K562 (cell line): Measurements from ENCODE around the gene POMGNT1. TPM values are rescaled to one million over a fixed set of nuclear protein-coding genes. Genes with fewer than 3 reads are reported as not detected.
A peak's percentile ranks its signal among the peaks of the same experiment; 100 is the strongest.

Experiments used
- ATAC-seq: fragments of 200-7000 bp; cut with Tn5 transposase; 3 replicates; pipeline ENCODE4 v1.9.1; 2020; ENCODE audit warnings: moderate library complexity
- BruUV-seq: library from RNA; stranded (reverse); fragments of 400-500 nt; replicated peaks from 2 replicates; lab custom pipeline; 2021; lab: Mats Ljungman, UMichigan
- CTCF ChIA-PET: fragments of 300-600 bp; formaldehyde crosslinking; extraction: SDS; loops from one replicate; lab custom pipeline; 2021; ENCODE audit warnings: low intra/inter-chr PET ratio; lab: Yijun Ruan, JAX
- POLR2A ChIA-PET: fragments of 300-600, 350-650 bp; sonication (Branson Sonifier 250); formaldehyde crosslinking; extraction: SDS; loops from one replicate; lab custom pipeline; 2021; ENCODE audit warnings: antibody characterized with exemption, inconsistent platforms; lab: Yijun Ruan, JAX
- DNase-seq, 4 experiments: peaks; one replicate each; pipeline versions ENCODE4 v3.0.0 to v3.0.0-alpha.2; 2011 to 2018; ENCODE audit warnings: low spot score in 3 of 4, mixed read lengths in 3 of 4; ENCODE audit errors: extremely low read depth in 1 of 4
- FAIRE-seq: peaks from 2 replicates; lab custom pipeline; 2011; peaks lifted over from hg19 to GRCh38; lab: Jason Lieb, UNC
- H2AFZ ChIP-seq: 2 replicates; pipeline ENCODE4 v1.6.0; 2011; ENCODE audit warnings: low read depth, low read length, control low read depth, inconsistent platforms
- H3K27ac ChIP-seq: fragments of 200-600 bp; 3 replicates; pipeline ENCODE4 v1.8.0; 2011; ENCODE audit warnings: low read depth, mild to moderate bottlenecking, control low read depth, inconsistent platforms, low read length, moderate library complexity, mixed read lengths; ENCODE audit errors: extremely low read depth
- H3K27me3 ChIP-seq, 2 experiments: fragments of 300-600 bp in 1 of 2; 2 replicates in 1 of 2; 3 replicates in 1 of 2; pipeline versions ENCODE4 v1.6.0 to v1.8.0; 2011; ENCODE audit warnings: inconsistent platforms in 2 of 2, low read length in 2 of 2, mild to moderate bottlenecking in 1 of 2, mixed read lengths in 1 of 2, moderate library complexity in 1 of 2; ENCODE audit not compliant: control insufficient read depth in 2 of 2, insufficient read depth in 2 of 2
- H3K36me3 ChIP-seq: fragments of 300-600 bp; 3 replicates; pipeline ENCODE4 v1.8.0; 2011; ENCODE audit warnings: mild to moderate bottlenecking, low read length, inconsistent platforms; ENCODE audit not compliant: control insufficient read depth, insufficient read depth
- H3K4me1 ChIP-seq, 2 experiments: fragments of 200-600 bp in 1 of 2; replicated peaks in 1 of 2; 2 replicates in 1 of 2; 3 replicates in 1 of 2; pipeline versions ENCODE4 v1.5.1 to v1.8.0; 2011; ENCODE audit warnings: inconsistent platforms in 2 of 2, low read length in 2 of 2, mild to moderate bottlenecking in 1 of 2, mixed read lengths in 1 of 2, moderate library complexity in 1 of 2; ENCODE audit not compliant: control insufficient read depth in 2 of 2, insufficient read depth in 2 of 2
- H3K4me2 ChIP-seq: 2 replicates; pipeline ENCODE4 v1.6.1; 2011; ENCODE audit warnings: low read length, control low read depth, inconsistent platforms, mixed read lengths; ENCODE audit not compliant: insufficient read depth
- H3K4me3 ChIP-seq: fragments of 200-600 bp; sonication (generic), shearing (Covaris generic); 2 replicates; pipeline ENCODE4 v1.5.1; 2016; ENCODE audit warnings: control low read depth, inconsistent platforms
- H3K79me2 ChIP-seq: fragments of 200-600 bp; 3 replicates; pipeline ENCODE4 v1.8.0; 2011; ENCODE audit warnings: low read length, inconsistent platforms; ENCODE audit not compliant: control insufficient read depth, insufficient read depth
- H3K9ac ChIP-seq, 2 experiments: 2 replicates each; pipeline versions ENCODE4 v1.6.0 to v1.6.1; 2011; ENCODE audit warnings: low read depth in 2 of 2, low read length in 2 of 2, control low read depth in 1 of 2, inconsistent platforms in 1 of 2, mild to moderate bottlenecking in 1 of 2, mixed read lengths in 1 of 2; ENCODE audit not compliant: insufficient read depth in 1 of 2
- H3K9me1 ChIP-seq: one replicate; pipeline ENCODE4 v1.6.0; 2011; ENCODE audit warnings: inconsistent platforms, mild to moderate bottlenecking, low read length, moderate library complexity; ENCODE audit not compliant: control insufficient read depth, insufficient read depth
- H3K9me3 ChIP-seq: replicated peaks from 2 replicates; pipeline ENCODE4 v1.5.1; 2011; ENCODE audit warnings: low read depth, low read length, inconsistent platforms; ENCODE audit not compliant: control insufficient read depth, insufficient read depth
- H4K20me1 ChIP-seq: replicated peaks from 2 replicates; pipeline ENCODE4 v1.6.1; 2011; ENCODE audit warnings: low read length, inconsistent platforms, mixed read lengths; ENCODE audit not compliant: control insufficient read depth, insufficient read depth
- CREB3 ChIP-seq: fragments of 450-650 bp; conservative IDR thresholded peaks from 2 replicates; pipeline ENCODE4 v1.6.1; 2016; ENCODE audit warnings: missing genetic modification characterization, low read depth, mild to moderate bottlenecking, missing compliant biosample characterization, moderate library complexity
- SMARCB1 ChIP-seq: IDR thresholded peaks from 2 replicates; pipeline ENCODE4 v1.6.1; 2011; ENCODE audit warnings: improper control_type of control experiment, low read depth; ENCODE audit not compliant: insufficient read length
- ZNF277 ChIP-seq: fragments of 250-450 bp; sonication (Bioruptor Pico); IDR thresholded peaks from 2 replicates; pipeline ENCODE4 v1.8.0; 2022; ENCODE audit warnings: inconsistent platforms, mild to moderate bottlenecking, moderate library complexity, borderline replicate concordance
- WGBS: fragments of 100-300 bp; shearing (Covaris generic); methylation state at CpG from one replicate; pipeline ENCODE4 v1.1.6; 2016; ENCODE audit warnings: low coverage, mixed read lengths; ENCODE audit not compliant: insufficient coverage; ENCODE audit errors: missing lambda C conversion rate; 5-methylcytosine and 5-hydroxymethylcytosine counted together
- in situ Hi-C: fragments of 300-500 bp; cut with MboI; formaldehyde crosslinking; loops from 4 replicates; pipeline ENCODE4 v1.15.0; 2018; ENCODE audit warnings: inconsistent platforms, mixed read lengths
- intact Hi-C: fragments of 100-400 bp; cut with micrococcal nuclease; formaldehyde crosslinking; loops from 2 replicates; pipeline ENCODE4 v1.14.2; 2022
- polyA plus RNA-seq, 8 experiments: library from polyadenylated mRNA; depleted of rRNA in 4 of 8; stranded (reverse) in 5 of 8; unstranded in 3 of 8; fragments of >200 nt; fragmentation: Nextera tagmentation in 2 of 8; fragmentation: Illumina TruSeq in 1 of 8; extraction: Ambion mirVana in 2 of 8; extraction: Trizol in 1 of 8; gene quantifications; 2 replicates each; pipeline versions ENCODE4 v1.2.1 to v1.2.3, GENCODE V29; 2011 to 2014; ENCODE audit warnings: inconsistent platforms in 1 of 8, missing spikeins in 1 of 8
- total RNA-seq, 7 experiments: library from RNA; depleted of rRNA in 6 of 7; stranded (reverse); fragments of >200 nt in 6 of 7; fragmentation: Illumina TruSeq in 2 of 7; extraction: Trizol in 2 of 7; gene quantifications; 2 replicates each; pipeline versions ENCODE4 v1.2.1 to v1.2.3, GENCODE V29; 2011 to 2021; ENCODE audit warnings: low replicate concordance in 1 of 7

Gene POMGNT1
- total and polyA plus RNA-seq, 9 of the 15 experiments (the other 6 are each of a cell fraction or from before 2014, with no cell fraction given) = 14.1 to 58.9 (median 37.8) TPM

- peak overlapping the region in 1 of 2 experiments; percentile 96; a peak in 2 of 4 replicates for H3K9ac ChIP-seq
- POLR2A ChIA-PET = no interaction called here
- no peak for ATAC-seq
These were observed 1.6 kb downstream of the POMGNT1 start for GRCh38 chr1:46196609-46197008.

More at GRCh38 chr1:46196609-46197008, 1.6 kb downstream of the POMGNT1 start:
- H3K27me3 ChIP-seq = no peaks in the 10 kb centered on the region
- no peaks in the 10 kb centered on the region for H3K9me3 ChIP-seq
- FAIRE-seq = no peak
- H3K36me3 ChIP-seq = peaks cover 51% of the 10 kb centered on the region; the same call in 2 of the 3 replicates
- no peaks in the 10 kb centered on the region for H4K20me1 ChIP-seq
- peaks cover 20 to 27% of the 10 kb centered on the region in 2 experiments for H3K4me1 ChIP-seq
- WGBS = 93% methylated on average over 9 of the region's 9 CpGs
- H3K79me2 ChIP-seq = peaks cover 15% of the 10 kb centered on the region
- TF ChIP-seq SMARCB1 (no peak), CREB3 (tag) (no peak), ZNF277 (CRISPR knock-in tag) (0 out of 2 replicates have a peak, but pooled peaks have one; percentile 16)
- TF ChIP-seq, all 486 proteins: peak for 1
- Histone ChIP-seq H2AFZ (no peak overlapping the region), H3K9me1 (no peaks in the 10 kb centered on the region), H3K4me2 (no peak overlapping the region), H3K27ac (no peak overlapping the region), H3K4me3 (no peak overlapping the region)
- DNase-seq = no peak
- in situ Hi-C loops (loop anchor here (25.0 kb wide), 1 partner anchor 559 kb away; no protein-coding TSS in a partner anchor), intact Hi-C loops (no loop called here)
- BruUV-seq = no TSS peak
- CTCF ChIA-PET = no interaction called here
